Nephron progenitor cell (in vitro differentiated cells): ENCODE results near the gene PCSK6.

Experiments
- DNase-seq: peaks from one replicate; pipeline ENCODE4 v3.0.0; 2021
- H3K27ac Mint-ChIP-seq: 2 replicates; pipeline ENCODE4 v1.8.0; 2021; ENCODE audit warnings: mild to moderate bottlenecking, moderate library complexity, mixed read lengths
- H3K27me3 Mint-ChIP-seq: 2 replicates; pipeline ENCODE4 v1.8.0; 2021; ENCODE audit warnings: mild to moderate bottlenecking, low read depth, mixed read lengths; ENCODE audit not compliant: poor library complexity
- H3K36me3 Mint-ChIP-seq: 2 replicates; pipeline ENCODE4 v1.8.0; 2021; ENCODE audit warnings: low read depth, mixed read lengths
- H3K4me1 Mint-ChIP-seq: 2 replicates; pipeline ENCODE4 v1.8.0; 2021; ENCODE audit warnings: mixed read lengths
- H3K4me3 Mint-ChIP-seq: 2 replicates; pipeline ENCODE4 v1.8.0; 2021; ENCODE audit warnings: mild to moderate bottlenecking, moderate library complexity, mixed read lengths
- H3K9me3 Mint-ChIP-seq: 2 replicates; pipeline ENCODE4 v1.8.0; 2021; ENCODE audit warnings: mild to moderate bottlenecking, moderate library complexity, mixed read lengths
- CTCF ChIP-seq: fragments of 200-600 bp; sonication (generic); IDR thresholded peaks from 2 replicates; pipeline ENCODE4 v1.5.0; 2021; ENCODE audit warnings: antibody characterized with exemption

PCSK6 gene

GRCh38 chr15:101368086-101368780 lies 121.3 kb downstream of the PCSK6 start:
- H3K4me1 Mint-ChIP-seq, result peaks cover 47% of the 10 kb centered on the region
- TF ChIP-seq CTCF, result no peak
- H3K36me3 Mint-ChIP-seq, result peaks cover 16% of the 10 kb centered on the region
- peaks cover 8% of the 10 kb centered on the region for H3K27me3 Mint-ChIP-seq
- no peak for DNase-seq
- peaks cover 22% of the 10 kb centered on the region for H3K9me3 Mint-ChIP-seq
- no peak overlapping the region for H3K27ac Mint-ChIP-seq
- H3K4me3 Mint-ChIP-seq, result no peak overlapping the region

GRCh38 chr15:101366853-101367252 lies 122.7 kb downstream of the PCSK6 start:
- Mint-ChIP-seq H3K27me3 (peaks cover 9% of the 10 kb centered on the region), H3K4me1 (peaks cover 33% of the 10 kb centered on the region), H3K9me3 (peaks cover 27% of the 10 kb centered on the region), H3K36me3 (peaks cover 16% of the 10 kb centered on the region), H3K4me3 (no peak overlapping the region), H3K27ac (peak overlapping the region; percentile 23)
- no peak for DNase-seq
- no peak for TF ChIP-seq CTCF

- H3K4me1 Mint-ChIP-seq, result peaks cover 22% of the 10 kb centered on the region
- no peak overlapping the region for H3K27ac Mint-ChIP-seq
- H3K9me3 Mint-ChIP-seq, result peaks cover 27% of the 10 kb centered on the region
- peaks cover 23% of the 10 kb centered on the region for H3K27me3 Mint-ChIP-seq
- no peak for DNase-seq
- no peak for TF ChIP-seq CTCF
- H3K4me3 Mint-ChIP-seq, result no peak overlapping the region
- peaks cover 16% of the 10 kb centered on the region for H3K36me3 Mint-ChIP-seq
These were observed 126.4 kb downstream of the PCSK6 start for GRCh38 chr15:101362986-101363566.

- TF ChIP-seq CTCF, result no peak
- H3K4me3 Mint-ChIP-seq, result no peak overlapping the region
- H3K36me3 Mint-ChIP-seq, result peaks cover 16% of the 10 kb centered on the region
- peaks cover 27% of the 10 kb centered on the region for H3K9me3 Mint-ChIP-seq
- H3K4me1 Mint-ChIP-seq, result peaks cover 20% of the 10 kb centered on the region
- no peak overlapping the region for H3K27ac Mint-ChIP-seq
- no peak for DNase-seq
- H3K27me3 Mint-ChIP-seq, result peaks cover 23% of the 10 kb centered on the region
These were observed 127.1 kb downstream of the PCSK6 start for GRCh38 chr15:101362359-101362758.

GRCh38 chr15:101361418-101361817 lies 128.1 kb downstream of the PCSK6 start:
- Mint-ChIP-seq H3K27ac (no peak overlapping the region), H3K9me3 (peaks cover 27% of the 10 kb centered on the region), H3K4me1 (peaks cover 11% of the 10 kb centered on the region), H3K27me3 (peaks cover 23% of the 10 kb centered on the region), H3K36me3 (peaks cover 16% of the 10 kb centered on the region), H3K4me3 (no peak overlapping the region)
- TF ChIP-seq CTCF, result no peak
- DNase-seq, result no peak
